DND-41 (cell line): ENCODE data around the gene AOPEP.

Experiments used
- ATAC-seq: fragments of 200-7000 bp; cut with Tn5 transposase; 3 replicates; pipeline ENCODE4 v1.9.1; 2021; ENCODE audit warnings: low read depth; ENCODE audit not compliant: insufficient read depth
- DNase-seq: peaks from one replicate; pipeline ENCODE4 v3.0.0-alpha.2; 2020
- H2AFZ ChIP-seq: 2 replicates; pipeline ENCODE4 v1.6.0; 2012; ENCODE audit warnings: low read depth, low read length
- H3K27ac ChIP-seq: 2 replicates; pipeline ENCODE4 v1.5.1; 2012; ENCODE audit warnings: low read length, inconsistent platforms
- H3K27me3 ChIP-seq: fragments of 200-600 bp; sonication (generic); 2 replicates; pipeline ENCODE4 v1.6.0; 2012; ENCODE audit warnings: low read length, mild to moderate bottlenecking, inconsistent platforms; ENCODE audit not compliant: insufficient read depth, poor library complexity
- H3K36me3 ChIP-seq: 2 replicates; pipeline ENCODE4 v1.5.1; 2012; ENCODE audit warnings: low read length, inconsistent platforms; ENCODE audit not compliant: insufficient read depth
- H3K4me1 ChIP-seq: 2 replicates; pipeline ENCODE4 v1.5.1; 2012; ENCODE audit warnings: mild to moderate bottlenecking, low read length; ENCODE audit not compliant: insufficient read depth
- H3K4me2 ChIP-seq: 2 replicates; pipeline ENCODE4 v1.6.0; 2012; ENCODE audit warnings: mild to moderate bottlenecking, moderate library complexity, low read length, inconsistent platforms; ENCODE audit not compliant: insufficient read depth
- H3K4me3 ChIP-seq, 2 experiments: fragments of 200-600 bp in 1 of 2; shearing (Covaris generic) in 1 of 2; 2 replicates each; pipeline ENCODE4 v1.5.1; 2012 to 2016; ENCODE audit warnings: inconsistent platforms in 2 of 2, low read length in 2 of 2, mild to moderate bottlenecking in 2 of 2, low read depth in 1 of 2, moderate library complexity in 1 of 2
- H3K79me2 ChIP-seq: 2 replicates; pipeline ENCODE4 v1.6.0; 2012; ENCODE audit warnings: low read length, inconsistent platforms; ENCODE audit not compliant: insufficient read depth
- H3K9ac ChIP-seq: 2 replicates; pipeline ENCODE4 v1.6.0; 2012; ENCODE audit warnings: low read depth, mild to moderate bottlenecking, inconsistent platforms, low read length, moderate library complexity
- H3K9me3 ChIP-seq: 2 replicates; pipeline ENCODE4 v1.5.1; 2012; ENCODE audit warnings: low read length, moderate library complexity, mild to moderate bottlenecking, inconsistent platforms; ENCODE audit not compliant: insufficient read depth, severe bottlenecking
- H4K20me1 ChIP-seq: 2 replicates; pipeline ENCODE4 v1.6.0; 2012; ENCODE audit warnings: low read length; ENCODE audit not compliant: insufficient read depth
- CTCF ChIP-seq: IDR thresholded peaks from 2 replicates; pipeline ENCODE4 v1.5.1; 2012; ENCODE audit warnings: borderline replicate concordance, low read length, moderate library complexity, mild to moderate bottlenecking; ENCODE audit not compliant: poor library complexity, severe bottlenecking; ENCODE audit errors: extremely low read depth
- EZH2 ChIP-seq: IDR thresholded peaks from 3 replicates; pipeline ENCODE4 v1.6.1; 2012; ENCODE audit warnings: borderline replicate concordance, low read depth, mild to moderate bottlenecking, moderate library complexity, low read length, inconsistent platforms; ENCODE audit not compliant: severe bottlenecking

The AOPEP gene

GRCh38 chr9:94693485-94694204 is 32.9 kb upstream of the AOPEP start:
- Histone ChIP-seq H3K4me1 (no peaks in the 10 kb centered on the region), H3K9me3 (no peaks in the 10 kb centered on the region), H3K27ac (no peak overlapping the region), H4K20me1 (no peaks in the 10 kb centered on the region), H3K36me3 (no peaks in the 10 kb centered on the region), H3K4me2 (no peak overlapping the region), H3K9ac (no peak overlapping the region), H2AFZ (no peak overlapping the region), H3K27me3 (no peaks in the 10 kb centered on the region), H3K4me3 (no peak overlapping the region), H3K79me2 (no peaks in the 10 kb centered on the region)
- TF ChIP-seq CTCF = no peak
- TF ChIP-seq EZH2 = no peak
- ATAC-seq (no peak), DNase-seq (no peak)

- H3K4me3 ChIP-seq = no peak overlapping the region
- no peak for ATAC-seq
These were observed 30.0 kb upstream of the AOPEP start for GRCh38 chr9:94696545-94696944.

GRCh38 chr9:94697972-94698581 is 28.4 kb upstream of the AOPEP start:
- H3K4me1 ChIP-seq = no peaks in the 10 kb centered on the region
- H3K79me2 ChIP-seq = no peaks in the 10 kb centered on the region
- no peaks in the 10 kb centered on the region for H3K36me3 ChIP-seq
- no peak for TF ChIP-seq EZH2
- no peak for TF ChIP-seq CTCF
- no peak for ATAC-seq
- no peaks in the 10 kb centered on the region for H3K27me3 ChIP-seq
- H4K20me1 ChIP-seq = no peaks in the 10 kb centered on the region
- no peak overlapping the region for H3K4me3 ChIP-seq
- no peak overlapping the region for H3K4me2 ChIP-seq
- DNase-seq = no peak
- no peaks in the 10 kb centered on the region for H3K9me3 ChIP-seq
- no peak overlapping the region for H3K9ac ChIP-seq
- H3K27ac ChIP-seq = no peak overlapping the region
- H2AFZ ChIP-seq = no peak overlapping the region

More at GRCh38 chr9:94696545-94696944, 30.0 kb upstream of the AOPEP start:
- TF ChIP-seq EZH2 (no peak), CTCF (no peak)
- DNase-seq = no peak
- Histone ChIP-seq H2AFZ (no peak overlapping the region), H3K27ac (no peak overlapping the region), H3K4me1 (no peaks in the 10 kb centered on the region), H3K79me2 (no peaks in the 10 kb centered on the region), H4K20me1 (no peaks in the 10 kb centered on the region), H3K36me3 (no peaks in the 10 kb centered on the region), H3K4me2 (no peak overlapping the region), H3K27me3 (no peaks in the 10 kb centered on the region), H3K9me3 (no peaks in the 10 kb centered on the region), H3K9ac (no peak overlapping the region)
